HEK293 (cell line): ENCODE data around the gene TMEM203.

Experiments used
- CTCF ChIA-PET: fragments of 350-600 bp; formaldehyde crosslinking; extraction: SDS; loops from one replicate; lab custom pipeline; 2021; ENCODE audit warnings: antibody characterized with exemption; lab: Yijun Ruan, JAX
- POLR2A ChIA-PET: fragments of 300-600 bp; formaldehyde crosslinking; extraction: SDS; loops from one replicate; lab custom pipeline; 2020; ENCODE audit warnings: antibody characterized with exemption, inconsistent platforms; lab: Yijun Ruan, JAX
- H3K27ac ChIP-seq: fragments of 200-500 bp; sonication (Bioruptor generic); 2 replicates; pipeline ENCODE4 v1.5.1; 2014; ENCODE audit warnings: low read depth, low read length, control low read depth, inconsistent platforms; ENCODE audit errors: extremely low read depth
- H3K36me3 ChIP-seq, 2 experiments: fragments of 200-500 bp in 1 of 2; sonication (Bioruptor generic) in 1 of 2; 1 replicate in 1 of 2; 2 replicates in 1 of 2; pipeline ENCODE4 v1.5.1; 2014 to 2017; ENCODE audit warnings: inconsistent platforms in 2 of 2, low read length in 2 of 2; ENCODE audit not compliant: control insufficient read depth in 2 of 2, insufficient read depth in 1 of 2
- H3K4me1 ChIP-seq: fragments of 200-500 bp; sonication (Bioruptor generic); 2 replicates; pipeline ENCODE4 v1.5.1; 2014; ENCODE audit warnings: mild to moderate bottlenecking, low read length, inconsistent platforms; ENCODE audit not compliant: control insufficient read depth, insufficient read depth
- H3K4me3 ChIP-seq: 2 replicates; pipeline ENCODE4 v1.5.1; 2011; ENCODE audit warnings: low read depth, mild to moderate bottlenecking, control low read depth, low read length, moderate library complexity
- H3K9me3 ChIP-seq: fragments of 200-500 bp; sonication (Bioruptor generic); 2 replicates; pipeline ENCODE4 v1.5.1; 2014; ENCODE audit warnings: low read depth, low read length, inconsistent platforms; ENCODE audit not compliant: control insufficient read depth, insufficient read depth
- GLIS2 ChIP-seq: fragments of 450-650 bp; formaldehyde crosslinking; IDR thresholded peaks from 2 replicates; pipeline ENCODE4 v1.5.1; 2016; ENCODE audit warnings: missing biosample characterization, missing genetic modification characterization
- IKZF3 ChIP-seq: fragments of 450-650 bp; IDR thresholded peaks from 2 replicates; pipeline ENCODE4 v1.5.0; 2018; ENCODE audit warnings: missing biosample characterization, mild to moderate bottlenecking, missing genetic modification characterization, moderate library complexity
- KLF1 ChIP-seq: fragments of 450-650 bp; formaldehyde crosslinking; IDR thresholded peaks from 2 replicates; pipeline ENCODE4 v1.5.1; 2016; ENCODE audit warnings: missing biosample characterization, missing genetic modification characterization
- KLF10 ChIP-seq: fragments of 450-650 bp; IDR thresholded peaks from 2 replicates; pipeline ENCODE4 v1.5.1; 2018; ENCODE audit warnings: missing biosample characterization, mild to moderate bottlenecking, missing genetic modification characterization
- RBAK ChIP-seq: fragments of 450-650 bp; formaldehyde crosslinking; IDR thresholded peaks from 2 replicates; pipeline ENCODE4 v1.5.1; 2016; ENCODE audit warnings: missing biosample characterization, missing genetic modification characterization
- YY1 ChIP-seq: fragments of 450-650 bp; formaldehyde crosslinking; IDR thresholded peaks from 2 replicates; pipeline ENCODE4 v1.5.1; 2018; ENCODE audit warnings: missing biosample characterization, missing genetic modification characterization
- ZBTB49 ChIP-seq: fragments of 450-650 bp; formaldehyde crosslinking; IDR thresholded peaks from 2 replicates; pipeline ENCODE4 v1.5.1; 2016; ENCODE audit warnings: missing biosample characterization, missing genetic modification characterization, low read depth
- ZNF138 ChIP-seq: fragments of 450-650 bp; formaldehyde crosslinking; IDR thresholded peaks from 2 replicates; pipeline ENCODE4 v1.5.1; 2016; ENCODE audit warnings: missing biosample characterization, missing genetic modification characterization, borderline replicate concordance
- ZNF140 ChIP-seq: fragments of 450-650 bp; formaldehyde crosslinking; IDR thresholded peaks from 2 replicates; pipeline ENCODE4 v1.5.1; 2016; ENCODE audit warnings: missing biosample characterization, missing genetic modification characterization
- ZNF184 ChIP-seq: fragments of 450-650 bp; IDR thresholded peaks from 2 replicates; pipeline ENCODE4 v1.5.1; 2018; ENCODE audit warnings: missing biosample characterization, mild to moderate bottlenecking, missing genetic modification characterization
- ZNF292 ChIP-seq: fragments of 450-650 bp; formaldehyde crosslinking; IDR thresholded peaks from 2 replicates; pipeline ENCODE4 v1.5.1; 2016; ENCODE audit warnings: low read depth, missing biosample characterization, missing genetic modification characterization, borderline replicate concordance
- ZNF366 ChIP-seq: fragments of 450-650 bp; formaldehyde crosslinking; conservative IDR thresholded peaks from 2 replicates; pipeline ENCODE4 v1.5.1; 2016; ENCODE audit warnings: missing biosample characterization, missing genetic modification characterization
- ZNF391 ChIP-seq: fragments of 450-650 bp; formaldehyde crosslinking; IDR thresholded peaks from 2 replicates; pipeline ENCODE4 v1.5.1; 2016; ENCODE audit warnings: low read depth, missing biosample characterization, missing genetic modification characterization, borderline replicate concordance
- ZNF518A ChIP-seq: fragments of 450-650 bp; formaldehyde crosslinking; conservative IDR thresholded peaks from 2 replicates; pipeline ENCODE4 v1.5.1; 2016; ENCODE audit warnings: low read depth, missing biosample characterization, missing genetic modification characterization
- ZNF585B ChIP-seq: fragments of 450-650 bp; formaldehyde crosslinking; IDR thresholded peaks from 2 replicates; pipeline ENCODE4 v1.5.1; 2016; ENCODE audit warnings: missing biosample characterization, missing genetic modification characterization
- ZNF621 ChIP-seq: fragments of 450-650 bp; formaldehyde crosslinking; IDR thresholded peaks from 2 replicates; pipeline ENCODE4 v1.5.1; 2017; ENCODE audit warnings: missing biosample characterization, missing genetic modification characterization
- ZNF658 ChIP-seq: fragments of 450-650 bp; formaldehyde crosslinking; IDR thresholded peaks from 2 replicates; pipeline ENCODE4; 2016; ENCODE audit warnings: missing biosample characterization, missing genetic modification characterization
- ZNF791 ChIP-seq: fragments of 450-650 bp; formaldehyde crosslinking; IDR thresholded peaks from 2 replicates; pipeline ENCODE4 v1.5.1; 2016; ENCODE audit warnings: missing biosample characterization, missing genetic modification characterization

The TMEM203 gene

GRCh38 chr9:137181680-137182079 is 23.8 kb downstream of the TMEM203 start:
- Histone ChIP-seq H3K4me1 (no peaks in the 10 kb centered on the region), H3K4me3 (no peak overlapping the region), H3K27ac (no peak overlapping the region), H3K36me3 (peaks cover 0 to 89% of the 10 kb centered on the region in 2 experiments; a peak in 2 of 3 replicates), H3K9me3 (no peaks in the 10 kb centered on the region)
- POLR2A ChIA-PET, result interaction anchor here (1.0 to 1.7 kb wide), 3 partner anchors 24 to 120 kb away, joined by 3 to 6 read pairs (median 3); partner anchors contain the start of genes NRARP and TUBB4B
- TF ChIP-seq ZNF621 (tag by site-specific recombination), result no peak
- TF ChIP-seq ZNF184 (tag by site-specific recombination), result no peak
- TF ChIP-seq ZNF138 (tag by site-specific recombination), result no peak
- no peak for TF ChIP-seq ZNF658 (tag by site-specific recombination)
- CTCF ChIA-PET, result interaction anchor here (1.1 kb wide), 1 partner anchor 35 kb away, joined by 3 read pairs; no protein-coding TSS in a partner anchor

- H3K4me3 ChIP-seq, result no peak overlapping the region
- TF ChIP-seq ZNF585B (tag by site-specific recombination) (no peak), GLIS2 (peak; percentile 38; the same call in 1 of the 2 replicates)
- TF ChIP-seq, all 188 proteins: peak for 1
- ChIA-PET CTCF (interaction anchor here (1.1 kb wide), 1 partner anchor 36 kb away, joined by 3 read pairs; no protein-coding TSS in a partner anchor), POLR2A (interaction anchor here (0.5 to 1.7 kb wide), 7 partner anchors 12 to 122 kb away, joined by 3 to 6 read pairs (median 3); partner anchors contain the start of genes NRARP and TUBB4B)
- H3K36me3 ChIP-seq, result peaks cover 0 to 78% of the 10 kb centered on the region in 2 experiments; a peak in 2 of 3 replicates
- H3K9me3 ChIP-seq, result no peaks in the 10 kb centered on the region
- no peak overlapping the region for H3K27ac ChIP-seq
- no peaks in the 10 kb centered on the region for H3K4me1 ChIP-seq
Observed at GRCh38 chr9:137180491-137180890, 25.0 kb downstream of the TMEM203 start.

- ChIA-PET CTCF (no interaction called here), POLR2A (interaction anchor here (0.7 to 2.0 kb wide), 5 partner anchors 10 to 61 kb away, joined by 3 to 6 read pairs (median 5); partner anchors contain the start of genes LRRC26 and TUBB4B)
- H3K36me3 ChIP-seq, result peaks cover 0 to 70% of the 10 kb centered on the region in 2 experiments; a peak in 2 of 3 replicates
- no peaks in the 10 kb centered on the region for H3K9me3 ChIP-seq
- TF ChIP-seq ZNF140 (tag by site-specific recombination) (no peak), ZNF791 (tag by site-specific recombination) (no peak), IKZF3 (tag by site-specific recombination) (no peak), YY1 (tag by site-specific recombination) (no peak), ZNF292 (tag by site-specific recombination) (no peak)
- H3K27ac ChIP-seq, result no peak overlapping the region
- no peaks in the 10 kb centered on the region for H3K4me1 ChIP-seq
- no peak overlapping the region for H3K4me3 ChIP-seq
Observed at GRCh38 chr9:137179761-137180160, 25.7 kb downstream of the TMEM203 start.

- Histone ChIP-seq H3K9me3 (no peaks in the 10 kb centered on the region), H3K4me1 (no peaks in the 10 kb centered on the region), H3K4me3 (no peak overlapping the region), H3K27ac (no peak overlapping the region), H3K36me3 (peaks cover 0 to 65% of the 10 kb centered on the region in 2 experiments; a peak in 2 of 3 replicates)
- TF ChIP-seq KLF1, result 0 out of 2 replicates have a peak, but pooled peaks have one; percentile 20
- TF ChIP-seq ZNF391 (tag by site-specific recombination), result no peak
- TF ChIP-seq KLF10 (tag by site-specific recombination), result no peak
- no peak for TF ChIP-seq ZBTB49 (tag by site-specific recombination)
- TF ChIP-seq RBAK, result no peak
- no peak for TF ChIP-seq ZNF518A (tag by site-specific recombination)
- no peak for TF ChIP-seq ZNF366 (tag by site-specific recombination)
- ChIA-PET CTCF (interaction anchor here (0.6 kb wide), 1 partner anchor 390 kb away, joined by 3 read pairs; no protein-coding TSS in a partner anchor), POLR2A (interaction anchor here (0.7 to 2.0 kb wide), 2 partner anchors 10 to 11 kb away, joined by 3 to 6 read pairs; partner anchors contain the start of gene LRRC26)
Observed at GRCh38 chr9:137178939-137179630, 26.4 kb downstream of the TMEM203 start.
